IgD-negative memory B cell (primary cell): ENCODE data around the gene RALGAPB. TPM values are rescaled to one million over a fixed set of nuclear protein-coding genes. Genes with fewer than 3 reads are reported as not detected.
"Not testable (repeated sequence)": the region's sequence is repeated elsewhere in the genome, so short reads cannot be mapped to it uniquely, and the experiment has no call there.

ENCODE experiments used
- H3K27ac Mint-ChIP-seq, 3 donors: one replicate each; pipeline ENCODE4 v1.8.0; 2020 to 2022; ENCODE audit warnings: mild to moderate bottlenecking in 3 of 3, mixed read lengths in 3 of 3, moderate library complexity in 1 of 3
- H3K27me3 Mint-ChIP-seq: one replicate; pipeline ENCODE4 v1.8.0; 2021; ENCODE audit warnings: mixed read lengths
- H3K36me3 Mint-ChIP-seq: one replicate; pipeline ENCODE4 v1.8.0; 2020; ENCODE audit warnings: mild to moderate bottlenecking, mixed read lengths
- H3K4me1 Mint-ChIP-seq, 3 donors: one replicate each; pipeline ENCODE4 v1.8.0; 2020 to 2022; ENCODE audit warnings: mixed read lengths in 3 of 3, mild to moderate bottlenecking in 1 of 3
- H3K4me3 Mint-ChIP-seq, 4 donors: one replicate each; pipeline ENCODE4 v1.8.0; 2020 to 2022; ENCODE audit warnings: mild to moderate bottlenecking in 4 of 4, mixed read lengths in 4 of 4, moderate library complexity in 3 of 4
- H3K9me3 Mint-ChIP-seq, 3 donors: one replicate each; pipeline ENCODE4 v1.8.0; 2020 to 2021; ENCODE audit warnings: mixed read lengths in 3 of 3, mild to moderate bottlenecking in 1 of 3
- polyA plus RNA-seq: library from polyadenylated mRNA; unstranded; fragments of 300-500 nt; fragmentation: Illumina TruSeq; gene quantifications from one replicate; pipeline ENCODE4 v1.2.3, GENCODE V29; 2021

RALGAPB gene
- polyA plus RNA-seq, 1 donor from 2014 or later = 13.0 TPM

DNA sequence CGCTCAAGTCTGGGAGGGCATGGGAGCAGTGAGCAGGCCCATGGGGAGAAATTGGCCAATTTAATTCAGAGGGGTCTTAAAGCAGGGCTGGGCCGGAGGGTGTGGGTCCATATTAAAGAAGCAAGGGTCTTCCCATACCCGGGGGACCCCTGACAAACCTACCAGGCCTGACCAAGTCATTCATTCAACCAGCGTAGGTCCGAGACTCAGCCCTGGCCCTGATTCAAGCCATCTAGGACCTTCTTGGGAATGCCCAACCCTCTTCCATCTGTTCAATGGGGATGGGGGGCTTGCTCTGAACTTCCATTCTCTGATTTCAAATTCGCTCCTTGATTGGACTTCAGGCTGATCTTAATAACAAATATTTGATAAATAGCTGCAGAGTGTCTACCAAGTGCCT is 115.7 kb downstream of the RALGAPB start:
- Mint-ChIP-seq H3K4me1 (no peaks in the 10 kb centered on the region), H3K4me3 (no peak overlapping the region), H3K27me3 (peaks cover 12% of the 10 kb centered on the region), H3K9me3 (no peaks in the 10 kb centered on the region), H3K36me3 (no peaks in the 10 kb centered on the region), H3K27ac (no peak overlapping the region)

DNA sequence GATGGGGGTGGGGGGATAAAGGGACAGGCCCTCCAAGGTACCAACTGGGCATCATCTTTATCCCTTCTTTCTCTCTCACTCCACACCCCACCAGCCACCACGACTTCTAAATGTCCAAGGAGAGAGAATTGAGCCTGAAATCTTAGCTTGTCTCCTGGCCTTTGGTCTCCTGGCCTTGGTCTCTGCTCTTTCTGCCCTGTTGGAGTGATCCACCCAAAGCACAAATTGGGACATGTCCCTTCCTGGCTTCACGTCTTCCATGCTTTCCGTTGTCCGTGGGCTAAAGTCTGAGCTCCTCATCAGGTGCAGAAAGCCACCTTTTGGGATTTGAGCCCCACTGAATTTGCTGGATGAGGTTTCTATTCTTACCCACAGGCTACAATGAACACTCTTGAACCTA is 116.7 kb downstream of the RALGAPB start:
- Mint-ChIP-seq H3K27ac (no peak overlapping the region), H3K27me3 (peaks cover 12% of the 10 kb centered on the region), H3K9me3 (no peaks in the 10 kb centered on the region), H3K36me3 (no peaks in the 10 kb centered on the region), H3K4me3 (no peak overlapping the region), H3K4me1 (no peaks in the 10 kb centered on the region)

DNA sequence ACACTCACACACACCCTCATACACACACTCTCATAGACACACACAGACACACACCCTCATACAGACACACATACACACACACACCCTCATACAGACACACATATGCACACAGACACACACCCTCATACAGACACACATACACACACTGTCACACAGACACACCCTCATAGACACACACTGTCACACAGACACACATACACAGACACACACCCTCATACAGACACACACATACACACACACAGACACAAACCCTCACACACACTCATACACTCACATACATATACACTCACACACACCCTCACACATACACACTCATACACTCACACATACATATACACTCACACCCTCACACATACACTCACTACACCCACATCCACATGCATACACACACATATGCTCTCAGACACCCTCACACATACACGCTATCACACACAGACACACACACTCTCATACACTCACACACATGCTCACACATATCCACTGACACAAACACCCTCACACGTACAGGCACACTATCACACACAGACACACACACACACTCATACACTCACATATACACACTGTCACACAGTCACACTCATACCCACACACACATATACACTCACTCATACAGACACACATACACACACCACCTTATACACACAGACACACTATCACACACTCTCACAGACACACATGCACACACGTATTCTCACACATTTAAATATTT is 117.5 kb downstream of the RALGAPB start:
- Mint-ChIP-seq H3K27me3 (peaks cover 12% of the 10 kb centered on the region), H3K9me3 (no peaks in the 10 kb centered on the region), H3K36me3 (no peaks in the 10 kb centered on the region), H3K27ac (no peak overlapping the region), H3K4me3 (no peak overlapping the region), H3K4me1 (no peaks in the 10 kb centered on the region)

DNA sequence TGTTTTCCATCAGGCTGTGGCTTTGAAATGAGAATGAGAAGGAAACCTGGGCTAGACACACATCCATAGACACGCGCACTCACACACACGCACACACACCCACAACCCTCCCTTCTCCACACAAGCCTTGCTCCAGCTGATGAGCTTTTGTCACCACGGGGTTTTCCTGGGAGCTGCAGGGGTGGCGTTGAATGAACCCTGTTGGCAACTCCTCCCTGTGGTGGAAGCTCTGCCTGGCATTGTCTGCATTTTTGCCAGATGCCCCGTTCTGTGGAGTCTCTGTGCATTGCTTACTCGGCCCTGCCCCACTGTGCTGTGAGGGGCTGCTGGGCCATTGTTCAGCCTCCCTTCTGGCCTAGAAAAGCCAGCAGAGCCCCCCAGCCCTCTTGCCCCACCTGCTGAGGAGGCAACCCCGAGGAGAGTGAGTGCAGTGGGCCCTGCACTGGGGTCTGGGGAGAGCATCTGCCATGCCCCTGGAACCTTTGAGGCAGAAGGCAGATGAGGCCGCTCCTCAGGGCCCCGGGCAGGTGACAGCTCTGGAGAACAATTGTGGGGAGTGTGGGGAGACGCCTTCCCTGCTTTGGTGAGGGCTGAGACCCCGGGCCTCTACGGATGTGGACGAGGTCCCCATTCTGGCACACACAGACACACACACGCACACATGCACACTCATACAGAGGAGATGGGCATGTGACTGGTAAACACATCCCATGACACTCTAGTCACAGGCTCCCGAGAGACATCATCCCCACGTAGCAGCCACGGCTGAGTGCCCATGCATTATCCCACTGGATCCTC is 118.2 kb downstream of the RALGAPB start:
- Mint-ChIP-seq H3K9me3 (no peaks in the 10 kb centered on the region), H3K36me3 (no peaks in the 10 kb centered on the region), H3K4me1 (no peaks in the 10 kb centered on the region), H3K27me3 (peaks cover 12% of the 10 kb centered on the region), H3K27ac (no peak overlapping the region), H3K4me3 (no peak overlapping the region)

DNA sequence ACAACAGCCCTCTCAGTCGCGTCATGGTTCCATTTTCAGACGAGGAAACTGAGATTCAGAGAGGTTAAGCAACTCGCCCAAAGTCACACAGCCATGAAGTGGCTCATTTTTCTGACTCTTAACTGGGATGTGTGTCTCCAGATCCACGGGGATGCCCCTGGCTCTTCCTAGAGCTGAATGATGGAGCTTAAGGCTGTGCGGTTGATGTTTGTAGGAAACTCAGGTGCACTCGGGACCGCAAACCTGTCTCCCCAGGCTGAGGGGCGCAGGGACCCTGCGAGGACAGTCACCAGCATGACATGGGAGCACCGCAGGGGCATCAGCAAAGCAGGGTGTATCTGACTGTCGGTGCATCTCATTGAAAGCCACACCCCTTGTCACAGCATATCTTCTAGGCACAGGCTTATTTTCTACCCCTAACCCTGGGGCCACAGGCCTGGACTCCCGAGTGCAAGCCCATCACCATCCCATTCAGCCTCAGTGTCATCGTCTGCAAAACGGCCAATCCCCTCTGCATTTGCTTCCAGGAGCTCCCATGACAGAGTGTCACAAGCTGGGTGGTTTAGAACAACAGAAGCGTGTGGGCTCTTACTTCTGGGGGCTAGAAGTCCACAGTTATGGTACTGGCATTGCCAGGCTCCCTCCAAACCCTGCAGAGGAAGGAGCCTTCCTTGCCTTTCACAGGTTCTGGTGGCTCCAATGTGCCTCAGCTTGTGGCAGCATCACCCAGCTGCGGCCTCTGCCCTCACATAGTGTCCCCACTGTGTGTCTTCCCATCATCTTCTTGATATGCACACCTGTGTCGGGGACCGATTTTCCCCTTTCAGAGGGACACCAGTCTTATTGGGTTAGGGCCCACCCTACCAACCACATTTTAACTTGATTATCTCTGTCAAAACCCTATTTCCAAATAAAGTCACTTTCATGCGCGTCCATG is 119.1 kb downstream of the RALGAPB start:
- Mint-ChIP-seq H3K27ac (no peak overlapping the region), H3K4me1 (no peaks in the 10 kb centered on the region), H3K4me3 (no peak overlapping the region), H3K27me3 (peaks cover 12% of the 10 kb centered on the region), H3K36me3 (no peaks in the 10 kb centered on the region), H3K9me3 (no peaks in the 10 kb centered on the region)

DNA sequence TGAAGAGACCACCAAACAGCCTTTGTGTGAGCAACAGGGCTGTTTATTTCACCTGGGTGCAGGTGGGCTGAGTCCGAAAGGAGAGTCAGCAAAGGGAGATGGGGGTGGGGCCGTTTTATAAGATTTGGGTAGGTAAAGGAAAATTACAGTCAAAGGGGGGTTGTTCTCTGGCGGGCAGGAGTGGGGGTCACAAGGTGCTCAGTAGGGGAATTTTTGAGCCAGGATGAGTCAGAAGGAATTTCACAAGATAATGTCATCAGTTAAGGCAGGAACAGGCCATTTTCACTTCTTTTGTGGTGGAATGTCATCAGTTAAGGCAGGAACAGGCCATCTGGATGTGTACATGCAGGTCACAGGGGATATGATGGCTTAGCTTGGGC is 119.8 kb downstream of the RALGAPB start:
- H3K27ac Mint-ChIP-seq, H3K4me3 Mint-ChIP-seq: not testable (repeated sequence)

DNA sequence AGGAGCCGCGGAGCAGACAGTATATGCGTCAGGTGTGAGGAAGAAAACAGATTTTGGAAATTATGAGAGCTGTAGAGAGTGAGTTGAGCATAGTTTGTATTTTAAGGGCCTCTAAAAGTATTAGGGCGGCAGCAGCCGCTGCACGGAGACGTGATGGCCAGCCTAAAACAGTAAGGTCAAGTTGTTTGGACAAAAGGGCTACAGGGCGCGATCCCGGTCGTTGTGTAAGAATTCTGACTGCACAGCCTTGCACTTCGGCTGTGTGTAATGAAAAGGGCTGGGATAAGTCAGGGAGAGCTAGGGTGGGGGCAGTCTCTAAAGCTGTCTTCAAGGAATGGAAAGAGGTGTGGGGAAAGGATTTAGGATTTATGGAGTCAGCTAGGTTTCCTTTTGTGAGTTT is 121.6 kb downstream of the RALGAPB start:
- H3K27ac Mint-ChIP-seq, H3K4me3 Mint-ChIP-seq, H3K27me3 Mint-ChIP-seq, H3K4me1 Mint-ChIP-seq, H3K9me3 Mint-ChIP-seq, H3K36me3 Mint-ChIP-seq: not testable (repeated sequence)

More for the DNA sequence above, 119.8 kb downstream of the RALGAPB start:
- not testable (repeated sequence) for H3K9me3 Mint-ChIP-seq, H3K36me3 Mint-ChIP-seq, H3K4me1 Mint-ChIP-seq, H3K27me3 Mint-ChIP-seq

DNA sequence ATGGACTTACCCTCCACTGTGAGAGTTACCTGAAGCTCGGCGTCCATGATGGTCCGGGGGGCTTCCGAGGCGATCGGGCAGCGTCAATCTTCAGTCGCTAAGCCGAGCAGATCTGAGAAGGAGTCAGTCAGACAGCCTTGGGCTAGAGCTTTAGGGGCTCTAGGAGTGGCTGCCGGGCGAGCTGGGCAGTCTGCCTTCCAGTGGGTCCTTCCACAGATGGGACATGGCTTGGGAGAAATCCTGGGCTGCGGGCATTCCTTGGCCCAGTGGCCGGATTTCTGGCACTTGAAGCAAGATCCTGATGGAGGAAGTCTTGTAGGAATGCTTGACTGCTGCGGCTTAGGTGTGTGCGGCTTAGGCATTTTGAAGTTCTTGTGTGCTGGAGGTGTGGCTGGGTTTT is 123.2 kb downstream of the RALGAPB start:
- not testable (repeated sequence) for H3K36me3 Mint-ChIP-seq, H3K27me3 Mint-ChIP-seq, H3K4me3 Mint-ChIP-seq, H3K9me3 Mint-ChIP-seq, H3K4me1 Mint-ChIP-seq, H3K27ac Mint-ChIP-seq

DNA sequence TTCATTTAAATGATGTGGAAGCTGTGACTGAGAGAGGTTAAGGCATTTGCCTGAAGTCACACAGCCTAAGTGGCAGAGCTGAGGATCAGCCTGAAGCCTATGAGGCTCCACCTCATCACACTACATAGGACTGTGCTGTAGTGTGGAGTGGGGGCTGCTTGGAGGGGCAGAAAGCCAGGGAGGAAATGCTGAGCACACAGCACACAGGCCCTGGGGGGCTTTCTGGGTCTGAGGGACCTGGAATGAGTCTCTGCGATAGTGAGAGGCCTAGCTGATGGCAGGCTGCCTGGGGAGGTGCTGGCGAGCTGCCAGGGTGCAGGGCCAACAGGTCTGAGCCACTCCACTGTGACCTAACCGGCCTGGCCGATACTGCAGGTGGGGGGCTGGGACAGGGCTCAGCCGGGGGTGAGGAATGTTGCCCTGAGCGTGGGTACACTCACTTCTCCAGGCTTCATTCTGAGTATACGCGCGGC is 126.8 kb downstream of the RALGAPB start:
- Mint-ChIP-seq H3K4me1 (peaks cover 0 to 8% (median 0%) of the 10 kb centered on the region in 3 donors), H3K27me3 (peaks cover 29% of the 10 kb centered on the region), H3K4me3 (peak overlapping the region in 1 of 4 donors; percentile 9), H3K36me3 (no peaks in the 10 kb centered on the region), H3K9me3 (no peaks in the 10 kb centered on the region), H3K27ac (no peak overlapping the region)

DNA sequence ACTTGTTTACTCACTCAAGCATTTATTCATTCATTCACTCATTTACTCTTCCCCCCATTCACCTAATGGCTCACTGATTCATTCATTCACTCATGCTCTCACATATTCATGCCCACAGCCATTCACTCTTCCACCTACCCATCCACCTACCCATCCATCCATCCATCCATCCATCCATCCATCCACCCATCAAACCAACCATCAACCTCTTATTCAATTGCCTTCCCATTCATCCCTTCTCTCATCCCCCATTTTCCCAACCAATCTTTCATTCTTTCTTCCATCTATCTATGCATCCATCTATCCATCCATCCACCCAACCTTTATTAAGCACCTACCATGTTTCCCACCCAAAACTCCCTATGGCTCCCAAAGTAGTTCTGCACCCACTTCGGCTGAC is 127.4 kb downstream of the RALGAPB start:
- H3K27me3 Mint-ChIP-seq = peaks cover 29% of the 10 kb centered on the region
- no peak overlapping the region for H3K27ac Mint-ChIP-seq
- peaks cover 0 to 8% (median 0%) of the 10 kb centered on the region in 3 donors for H3K4me1 Mint-ChIP-seq
- H3K36me3 Mint-ChIP-seq = no peaks in the 10 kb centered on the region
- no peaks in the 10 kb centered on the region for H3K9me3 Mint-ChIP-seq
- H3K4me3 Mint-ChIP-seq = peak overlapping the region in 1 of 4 donors; percentile 0

DNA sequence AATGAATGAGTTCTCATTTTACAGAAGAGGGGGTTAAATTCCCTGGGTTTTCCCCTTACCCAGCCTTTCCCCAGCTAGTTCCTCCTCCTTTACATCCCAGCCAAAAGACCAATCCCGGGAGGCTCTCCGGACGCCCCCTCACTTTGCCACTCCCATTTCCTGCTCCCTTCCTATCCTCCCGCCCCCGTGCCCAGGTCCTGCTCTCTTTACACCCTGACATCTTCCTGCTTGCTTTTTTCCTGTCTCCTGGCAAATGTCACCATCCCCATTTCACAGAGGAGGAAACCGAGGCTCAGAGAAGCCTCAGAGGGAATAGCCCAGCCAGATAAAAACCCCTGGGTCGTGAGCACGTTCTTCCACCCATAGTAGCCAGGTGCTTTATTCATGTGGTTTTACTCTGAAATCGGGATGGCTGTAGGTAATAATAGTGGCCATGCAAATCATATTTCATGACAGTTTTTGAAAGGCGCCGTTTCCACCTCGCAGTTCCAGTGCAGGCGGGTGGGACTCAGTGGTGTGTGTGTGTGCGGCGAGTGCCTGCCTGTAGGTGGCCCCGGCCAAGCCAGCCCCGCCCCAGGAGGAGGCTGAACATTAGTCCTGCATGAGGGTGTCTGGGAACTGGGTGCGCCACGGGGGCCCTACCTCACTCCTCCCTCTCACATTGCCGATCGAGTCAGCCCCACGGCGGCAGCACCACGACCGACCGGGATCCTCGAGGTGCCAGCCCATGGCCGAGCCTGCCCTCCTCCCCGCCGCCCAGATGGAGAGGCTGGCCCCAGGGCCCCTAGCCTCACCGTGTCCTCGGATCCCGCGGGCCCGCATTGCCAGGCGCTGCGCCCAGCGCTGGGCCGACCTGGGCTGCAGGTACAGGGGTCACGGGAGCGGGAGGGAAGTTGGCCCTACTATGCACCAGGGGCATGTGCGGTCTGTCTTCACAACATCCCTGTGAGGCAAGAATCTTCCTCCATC is 128.9 kb downstream of the RALGAPB start, which contains the start of gene ARHGAP40:
TSS of gene ARHGAP40 (plus strand) at position 594 of the 969 bp plus-strand sequence.
- Mint-ChIP-seq H3K27ac (no peak within 1 kb of the TSS), H3K4me1 (peaks cover 0 to 8% (median 0%) of the 10 kb centered on the region in 3 donors), H3K27me3 (peaks cover 32% of the 10 kb centered on the region), H3K4me3 (peak within 1 kb of the TSS in 2 of 4 donors; percentile 34 to 36), H3K36me3 (no peaks in the 10 kb centered on the region), H3K9me3 (no peaks in the 10 kb centered on the region)

DNA sequence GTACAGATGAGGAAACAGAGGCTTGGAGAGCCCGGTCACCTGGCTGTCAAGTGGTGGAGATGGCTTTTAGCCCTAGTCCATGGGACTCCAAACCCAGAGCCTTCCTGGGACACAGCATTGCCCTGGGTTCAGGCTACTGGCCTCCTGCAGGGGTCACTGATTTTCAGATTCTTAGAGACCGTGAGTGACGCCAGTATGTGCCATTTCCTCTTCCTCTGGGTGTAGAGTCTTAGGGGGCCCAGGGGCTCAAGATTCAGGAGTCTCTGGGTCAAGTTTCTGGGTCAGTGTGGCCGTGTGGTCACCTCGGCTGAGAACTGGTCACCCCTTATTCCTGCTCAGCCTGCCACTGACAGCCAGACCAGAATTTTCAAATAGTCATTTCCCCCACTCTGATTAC is 129.5 kb downstream of the RALGAPB start:
- Mint-ChIP-seq H3K4me1 (peaks cover 0 to 8% (median 0%) of the 10 kb centered on the region in 3 donors), H3K4me3 (no peak overlapping the region), H3K27me3 (peaks cover 36% of the 10 kb centered on the region), H3K36me3 (no peaks in the 10 kb centered on the region), H3K9me3 (no peaks in the 10 kb centered on the region), H3K27ac (no peak overlapping the region)

DNA sequence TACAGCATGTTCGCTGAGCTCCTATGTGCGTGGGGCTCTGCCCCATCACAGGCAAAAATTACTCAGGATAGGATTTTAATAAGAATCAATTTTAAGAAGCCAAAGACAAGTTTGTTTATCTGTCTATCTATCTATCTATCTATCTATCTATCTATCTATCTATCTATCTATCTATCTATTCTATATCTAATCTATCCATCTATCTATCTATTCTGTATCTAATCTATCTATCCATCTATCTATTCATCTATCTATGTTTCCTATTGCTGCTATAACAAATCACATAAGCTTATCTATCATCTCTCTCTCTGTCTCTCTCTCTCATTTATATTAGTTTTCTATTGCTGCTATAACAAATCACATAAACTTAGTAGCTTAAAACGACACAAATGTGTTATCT is 130.6 kb downstream of the RALGAPB start:
- Mint-ChIP-seq H3K9me3 (no peaks in the 10 kb centered on the region), H3K4me1 (peaks cover 0 to 9% (median 2%) of the 10 kb centered on the region in 3 donors), H3K4me3 (no peak overlapping the region), H3K27me3 (peaks cover 37% of the 10 kb centered on the region), H3K36me3 (no peaks in the 10 kb centered on the region), H3K27ac (no peak overlapping the region)

DNA sequence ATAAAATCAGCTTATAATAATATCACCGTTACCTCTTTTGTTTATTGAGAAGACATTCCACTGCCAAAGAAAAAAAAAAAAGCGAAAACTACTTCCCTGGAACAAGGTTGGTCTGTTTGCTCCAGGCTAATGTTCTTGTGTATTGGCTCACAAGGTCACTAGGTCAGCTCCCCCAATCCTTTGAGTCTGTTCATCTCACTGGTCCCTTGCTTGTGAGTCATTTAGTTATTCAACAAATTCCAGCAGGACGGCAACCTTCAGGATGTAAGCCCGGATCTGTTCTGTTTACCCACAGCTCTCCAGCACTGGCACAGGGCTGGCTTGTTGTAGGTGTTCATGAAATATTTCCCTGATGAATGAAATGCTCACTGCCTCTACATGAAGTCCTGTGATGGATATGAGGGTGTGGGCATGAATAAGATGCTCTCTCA is 132.2 kb downstream of the RALGAPB start:
- Mint-ChIP-seq H3K27ac (no peak overlapping the region), H3K9me3 (no peaks in the 10 kb centered on the region), H3K27me3 (peaks cover 36% of the 10 kb centered on the region), H3K36me3 (no peaks in the 10 kb centered on the region), H3K4me1 (peaks cover 0 to 9% (median 3%) of the 10 kb centered on the region in 3 donors), H3K4me3 (no peak overlapping the region)
